ENCODE data around the gene GNAQ.
"Not testable (repeated sequence)": the region's sequence is repeated elsewhere in the genome, so short reads cannot be mapped to it uniquely, and the experiment has no call there.

Gene GNAQ

DNA sequence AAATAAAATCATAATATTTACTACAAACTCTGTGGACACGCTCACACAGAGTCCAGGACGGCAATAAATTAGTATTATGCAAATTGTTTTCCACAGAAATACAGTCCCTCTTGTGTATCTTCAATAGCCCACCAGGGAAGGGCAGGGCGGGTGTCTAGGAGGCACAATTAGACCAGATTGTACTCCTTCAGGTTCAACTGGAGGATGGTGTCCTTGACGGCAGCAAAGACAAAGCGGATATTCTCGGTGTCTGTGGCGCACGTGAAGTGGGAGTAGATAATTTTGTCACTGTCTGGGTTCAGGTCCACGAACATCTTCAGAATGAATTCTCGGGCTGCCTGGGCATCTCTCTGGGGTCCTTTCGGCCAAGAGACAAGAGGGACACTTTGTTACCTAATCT, 310.5 kb downstream of the GNAQ start:
- DNase-seq = not testable (repeated sequence)

DNA sequence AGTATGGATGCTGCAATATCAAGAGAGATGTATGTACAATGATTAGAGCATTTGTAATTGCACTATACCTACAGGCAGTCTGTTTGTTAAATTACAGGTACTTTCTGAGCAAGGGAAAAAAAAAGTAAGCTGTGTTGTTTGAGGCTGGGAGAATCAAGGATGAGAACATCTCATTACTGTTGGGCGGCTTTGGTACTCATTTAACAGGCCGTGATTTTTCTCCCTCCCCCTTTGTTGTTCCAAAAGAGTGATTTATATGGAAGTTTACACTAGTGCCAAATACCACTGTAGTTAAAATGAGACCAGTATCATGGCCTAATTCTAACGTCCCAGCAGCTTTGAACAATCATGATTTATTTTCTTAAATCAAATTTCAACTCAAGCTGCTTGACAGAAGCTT, 312.3 kb downstream of the GNAQ start:
- DNase-seq = no peak

DNA sequence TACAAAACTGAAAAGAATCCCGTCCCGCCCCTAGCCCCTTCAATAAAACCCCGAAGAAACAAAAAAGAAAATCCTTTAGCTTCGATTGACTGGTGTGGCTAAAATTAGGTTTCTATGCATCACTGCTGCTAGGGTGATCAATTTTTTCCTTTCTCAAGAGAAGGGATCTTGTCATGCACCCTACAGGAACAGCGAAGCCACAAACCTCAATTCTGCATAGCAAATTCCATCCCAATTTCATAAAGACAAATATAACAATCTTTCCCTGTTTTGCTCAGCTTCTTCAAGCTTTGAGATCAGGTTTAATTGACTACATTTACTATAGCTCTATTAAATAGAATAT, 313.3 kb downstream of the GNAQ start:
- not testable (repeated sequence) for DNase-seq

DNA sequence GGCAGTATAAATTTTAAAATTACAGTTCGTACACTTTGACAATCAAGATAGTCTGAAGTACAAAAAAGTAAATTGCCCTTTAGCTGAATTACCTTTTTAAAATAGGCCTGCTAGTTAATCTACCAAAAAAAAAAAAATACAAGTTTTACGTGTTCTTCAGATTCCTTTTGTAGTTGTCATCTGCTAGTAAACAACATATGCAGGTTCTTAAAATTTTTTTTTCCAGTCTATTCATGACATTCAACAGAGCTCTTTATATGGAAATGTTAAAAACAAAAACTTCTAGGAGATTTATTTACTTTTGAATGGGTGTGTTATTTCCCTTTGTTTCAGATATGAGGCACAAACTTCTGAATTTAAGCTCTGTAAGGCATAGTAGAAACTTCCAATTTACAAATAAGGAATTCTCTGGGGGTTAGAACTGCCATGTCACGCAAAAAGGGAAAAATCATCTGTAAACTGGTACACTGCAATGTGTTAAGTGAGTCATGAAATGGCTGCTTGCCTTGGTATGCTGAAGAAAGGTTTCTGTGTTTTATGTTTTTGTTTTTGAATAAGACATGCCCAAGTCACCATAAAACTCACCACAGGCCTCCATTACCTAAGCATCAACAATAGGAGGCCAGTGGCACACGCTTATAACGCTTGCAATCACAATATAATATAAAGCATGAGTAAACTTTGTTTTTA, 313.9 kb downstream of the GNAQ start:
- DNase-seq = not testable (repeated sequence)

DNA sequence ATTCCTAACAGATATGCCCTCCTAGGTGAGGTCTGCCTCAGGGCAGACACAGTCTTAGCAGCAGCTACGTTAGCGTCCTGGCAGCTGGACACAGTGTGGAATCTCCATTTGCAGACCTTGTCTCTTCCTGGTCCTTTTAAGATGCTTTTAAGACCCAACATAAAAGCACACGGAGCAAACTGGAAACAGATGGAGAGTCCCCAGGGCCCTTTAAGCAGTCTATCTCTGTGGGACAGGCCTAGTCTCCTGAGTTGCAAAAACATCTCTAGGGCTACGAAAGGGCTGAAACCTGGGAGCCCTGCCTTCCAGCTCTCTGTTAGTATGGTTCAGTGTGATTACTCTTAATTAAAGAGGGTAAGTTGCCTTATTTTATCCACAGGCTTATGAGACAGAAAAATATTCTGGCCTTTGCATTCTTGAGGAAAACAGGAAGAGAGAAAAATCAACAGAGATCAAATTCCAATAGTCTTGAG, 317.5 kb downstream of the GNAQ start:
- DNase-seq = no peak

DNA sequence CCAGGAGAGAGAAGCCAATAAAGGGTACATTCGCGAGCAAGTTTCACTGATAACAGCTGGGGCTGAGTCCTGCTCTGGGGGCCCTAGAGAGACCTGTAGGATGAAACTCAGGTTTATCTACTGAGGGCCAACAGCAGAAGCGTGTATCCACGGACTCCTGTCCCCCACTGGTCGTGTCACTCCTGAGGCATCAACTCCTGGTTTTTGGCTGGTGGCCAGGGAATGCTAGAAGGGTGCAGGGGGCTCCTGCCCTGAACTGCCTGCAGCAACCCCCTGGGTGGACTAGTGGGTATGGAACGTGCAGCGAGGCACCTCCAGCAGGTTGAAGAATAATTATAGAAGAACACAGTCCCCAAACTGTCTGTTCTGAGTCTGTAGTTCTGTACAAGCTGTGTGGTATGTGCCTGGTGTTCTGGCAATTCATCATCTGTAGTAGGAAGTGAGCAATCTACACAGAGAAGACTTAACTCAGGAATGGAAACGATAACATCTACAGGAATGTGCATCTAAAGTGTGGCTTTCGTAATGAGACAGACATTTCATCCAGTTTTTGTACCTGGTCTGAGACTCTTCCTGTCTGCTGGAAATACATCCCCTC, 319.0 kb downstream of the GNAQ start:
- no peak for DNase-seq

DNA sequence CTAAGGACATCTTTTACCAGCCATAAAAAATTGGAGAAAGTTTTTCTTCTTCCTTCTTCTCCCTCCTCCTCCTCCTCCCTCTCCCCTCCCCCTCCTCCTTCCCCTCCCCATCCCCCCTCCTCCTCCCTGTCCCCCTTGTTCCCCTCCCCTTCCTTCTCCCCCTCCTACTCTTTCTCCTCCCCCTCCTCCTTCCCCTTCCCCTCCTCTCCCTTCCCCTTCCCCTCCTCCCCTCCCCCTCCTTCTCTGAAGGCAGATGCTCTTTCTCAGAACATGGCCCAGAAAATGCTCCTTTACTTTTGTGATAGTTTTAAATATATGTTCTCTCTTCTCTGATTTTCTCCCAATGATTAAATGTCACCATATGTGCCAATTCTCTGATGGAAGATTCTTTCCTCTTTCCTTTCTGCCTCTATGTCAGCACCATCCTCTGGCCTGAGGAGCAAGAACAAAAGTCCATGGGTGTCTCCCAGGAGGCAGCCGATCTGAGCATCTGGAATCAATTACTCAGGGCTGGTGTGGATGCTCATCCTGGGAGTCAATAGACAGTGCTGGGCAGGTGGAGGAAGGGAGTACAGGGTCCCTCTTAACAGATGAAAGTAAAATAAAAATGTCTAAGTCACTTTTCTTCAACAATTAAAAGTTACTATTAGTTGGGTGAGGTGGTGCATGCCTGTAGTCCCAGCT, 320.5 kb downstream of the GNAQ start:
- no peak for DNase-seq

DNA sequence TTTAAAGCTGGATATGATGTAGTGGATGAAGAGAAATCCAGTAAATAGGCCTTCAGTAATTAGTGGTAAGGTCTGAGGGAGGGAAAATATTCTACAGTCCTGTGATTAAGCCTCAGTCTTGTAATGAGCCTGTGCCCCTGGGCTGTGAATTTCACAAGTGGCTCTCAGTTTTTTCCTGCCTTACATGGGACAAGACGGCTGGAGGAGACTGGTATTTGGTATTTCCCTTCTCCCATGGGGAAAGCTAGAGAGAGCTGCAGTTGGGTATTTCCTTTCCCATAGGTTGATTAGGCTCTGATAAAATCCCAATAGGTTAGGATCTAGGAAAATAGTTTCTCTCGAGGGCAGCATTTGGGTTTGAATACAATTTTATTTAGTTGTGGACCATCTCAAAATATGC, 321.3 kb downstream of the GNAQ start:
- DNase-seq = no peak

DNA sequence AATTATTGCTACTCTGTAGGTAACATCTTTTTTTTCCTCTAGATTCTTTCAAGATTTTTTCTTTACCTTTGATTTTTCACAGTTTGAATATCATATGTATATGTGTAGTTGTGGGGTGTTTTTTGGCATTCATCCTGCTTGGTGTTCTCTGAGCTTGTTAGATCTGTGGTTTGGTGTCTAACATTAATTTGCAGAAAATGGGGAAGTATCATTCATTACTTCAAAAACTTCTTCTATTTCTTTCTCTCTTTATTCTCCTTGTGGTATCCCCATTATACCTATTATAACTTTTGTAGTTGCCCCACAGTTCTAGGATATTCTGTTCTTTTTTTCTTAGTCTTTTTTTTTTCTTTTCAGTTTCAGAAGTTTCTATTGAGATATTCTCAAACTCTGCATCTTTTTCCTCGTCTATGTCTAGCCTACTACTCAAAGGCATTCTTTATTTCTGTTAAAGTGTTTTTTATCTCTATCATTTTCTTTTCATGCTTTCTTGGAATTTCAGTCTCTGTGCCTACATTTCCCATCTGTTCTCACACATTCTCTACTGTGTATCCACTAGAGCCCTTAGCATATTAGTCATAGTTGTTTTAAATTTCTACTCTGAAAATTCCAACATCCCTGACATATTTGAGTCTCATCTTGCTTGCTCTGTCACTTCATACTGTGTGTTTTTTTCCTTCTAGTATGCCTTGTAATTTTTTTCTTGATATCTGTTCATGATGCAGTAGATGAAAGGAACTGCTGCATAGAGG, 323.4 kb downstream of the GNAQ start:
- DNase-seq = no peak

DNA sequence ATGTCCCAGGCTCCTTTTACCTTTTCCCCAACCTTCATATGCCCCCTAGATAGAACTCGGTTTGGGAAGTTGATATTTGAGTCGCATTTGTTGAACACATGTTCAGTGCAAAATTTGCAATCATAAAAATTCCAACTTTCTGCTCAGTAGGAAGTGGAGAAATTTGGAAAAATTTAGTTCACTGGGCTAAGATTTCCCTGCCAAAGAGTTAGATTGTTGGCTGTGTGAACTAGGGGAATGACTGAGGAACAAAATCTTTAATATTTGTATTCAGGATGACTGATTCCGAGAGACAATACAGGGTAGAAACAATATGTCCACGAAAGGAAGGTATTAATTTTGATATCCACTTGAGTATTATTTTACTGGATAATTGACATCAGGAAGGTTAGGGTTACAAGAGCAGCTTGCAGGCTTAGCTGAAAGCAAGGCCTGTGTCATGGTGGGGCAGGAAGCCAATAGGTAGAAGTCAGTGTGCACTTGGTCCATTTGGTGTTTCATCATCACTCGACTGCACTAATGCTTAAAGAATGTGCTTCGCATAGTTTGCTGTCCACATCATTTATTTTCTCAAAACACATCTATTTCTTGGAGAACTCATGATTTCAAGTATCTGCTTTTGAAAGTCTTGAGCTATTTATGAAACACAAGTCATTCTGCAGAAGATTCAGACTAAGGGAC, 324.1 kb downstream of the GNAQ start:
- DNase-seq = no peak

DNA sequence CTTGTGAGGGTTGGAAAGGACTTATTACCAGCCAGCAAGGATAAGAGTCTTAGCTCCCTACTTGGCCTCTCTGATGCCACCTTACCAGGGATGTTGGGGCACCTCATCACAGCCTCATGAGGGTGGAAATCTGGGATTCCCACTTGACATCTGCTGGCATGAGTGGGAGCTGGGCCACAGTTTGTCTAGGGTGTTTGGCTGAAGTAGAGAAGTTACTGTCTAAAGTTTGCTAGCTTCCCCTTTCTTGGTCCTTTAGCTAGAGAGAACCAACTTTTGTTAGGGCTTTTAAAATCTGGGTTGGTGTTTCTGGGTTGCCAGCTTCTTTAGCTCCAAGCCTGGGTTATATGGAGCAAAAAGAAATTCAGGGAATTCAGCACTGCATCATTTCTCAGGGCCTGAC, 326.0 kb downstream of the GNAQ start:
- DNase-seq = no peak

DNA sequence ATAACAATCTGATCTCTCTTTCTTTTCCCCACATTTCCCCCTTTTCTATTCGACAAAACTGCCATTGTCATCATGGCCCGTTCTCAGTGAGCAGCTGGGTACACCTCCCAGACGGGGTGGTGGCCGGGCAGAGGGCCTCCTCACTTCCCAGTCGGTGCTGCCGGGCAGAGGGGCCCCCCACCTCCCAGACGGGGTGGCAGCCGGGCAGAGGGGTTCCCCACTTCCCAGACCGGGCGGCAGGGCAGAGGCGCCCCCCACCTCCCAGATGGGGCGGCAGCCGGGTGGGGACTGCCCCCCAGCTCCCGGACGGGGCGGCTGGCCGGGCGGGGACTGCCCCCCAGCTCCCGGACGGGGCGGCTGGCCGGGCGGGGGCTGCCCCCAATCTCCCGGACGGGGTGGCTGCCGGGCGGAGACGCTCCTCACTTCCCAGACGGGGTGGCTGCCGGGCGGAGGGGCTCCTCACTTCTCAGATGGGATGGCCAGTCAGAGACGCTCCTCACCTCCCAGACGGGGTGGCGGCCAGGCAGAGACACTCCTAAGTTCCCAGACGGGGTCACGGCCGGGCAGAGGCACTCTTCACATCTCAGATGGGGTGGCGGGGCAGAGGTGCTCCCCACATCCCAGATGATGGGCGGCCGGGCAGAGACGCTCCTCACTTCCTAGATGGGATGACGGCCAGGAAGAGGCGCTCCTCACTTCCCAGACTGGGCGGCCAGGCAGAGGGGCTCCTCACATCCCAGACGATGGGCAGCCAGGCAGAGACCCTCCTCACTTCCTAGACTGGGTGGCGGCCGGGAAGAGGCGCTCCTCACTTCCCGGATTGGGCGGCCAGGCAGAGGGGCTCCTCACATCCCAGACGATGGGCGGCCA, 328.9 kb downstream of the GNAQ start:
- not testable (repeated sequence) for DNase-seq

DNA sequence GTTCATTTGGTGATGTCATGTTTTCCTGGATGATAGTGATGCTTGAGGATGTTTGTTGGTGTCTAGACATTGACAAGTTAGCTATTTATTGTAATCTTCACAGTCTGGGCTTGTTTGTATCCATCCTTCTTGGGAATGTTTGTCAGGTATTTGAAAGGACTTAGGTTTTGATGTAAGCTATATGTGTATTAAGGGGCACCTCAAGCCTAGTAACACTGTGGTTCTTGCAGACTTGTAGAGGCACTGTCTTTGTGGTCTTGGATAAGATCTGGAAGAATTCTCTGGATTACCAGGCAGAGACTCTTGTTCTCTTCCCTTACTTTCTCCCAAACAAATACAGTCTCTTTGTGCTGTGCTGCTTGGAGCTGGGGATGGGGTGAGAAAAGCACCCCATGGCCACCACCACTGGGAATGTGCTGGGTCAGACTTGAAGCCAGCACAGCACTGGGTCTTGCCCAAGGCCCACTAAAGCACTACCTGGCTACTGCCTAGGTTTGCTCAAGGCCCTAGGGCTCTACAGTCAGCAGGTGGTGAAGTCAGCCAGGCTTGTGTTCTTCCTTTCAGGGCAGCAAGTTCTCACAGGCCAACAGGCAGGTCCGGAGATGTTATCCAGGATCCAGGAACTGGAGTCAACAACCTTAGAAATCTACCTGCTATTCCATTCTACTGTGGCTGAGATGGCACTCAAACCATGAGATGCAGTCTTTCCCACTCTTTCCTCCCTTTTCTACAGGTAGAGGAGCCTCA, 334.2 kb downstream of the GNAQ start:
- no peak for DNase-seq

DNA sequence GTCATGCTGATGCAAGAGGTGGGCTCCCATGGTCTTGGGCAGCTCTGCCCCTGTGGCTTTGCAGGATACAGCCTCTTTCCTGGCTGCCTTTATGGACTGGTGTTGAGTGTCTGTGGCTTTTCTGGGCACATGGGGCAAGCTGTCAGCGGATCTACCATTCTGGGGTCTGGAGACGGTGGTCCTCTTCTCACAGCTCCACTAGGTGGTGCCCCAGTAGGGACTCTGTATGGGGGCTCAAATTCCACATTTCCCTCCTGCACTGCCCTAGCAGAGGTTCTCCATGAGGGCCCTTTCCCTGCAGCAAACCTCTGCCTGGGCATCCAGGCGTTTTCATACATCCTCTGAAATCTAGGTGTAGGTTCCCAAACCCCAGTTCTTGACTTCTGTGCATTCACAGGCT, 340.9 kb downstream of the GNAQ start:
- DNase-seq = not testable (repeated sequence)

DNA sequence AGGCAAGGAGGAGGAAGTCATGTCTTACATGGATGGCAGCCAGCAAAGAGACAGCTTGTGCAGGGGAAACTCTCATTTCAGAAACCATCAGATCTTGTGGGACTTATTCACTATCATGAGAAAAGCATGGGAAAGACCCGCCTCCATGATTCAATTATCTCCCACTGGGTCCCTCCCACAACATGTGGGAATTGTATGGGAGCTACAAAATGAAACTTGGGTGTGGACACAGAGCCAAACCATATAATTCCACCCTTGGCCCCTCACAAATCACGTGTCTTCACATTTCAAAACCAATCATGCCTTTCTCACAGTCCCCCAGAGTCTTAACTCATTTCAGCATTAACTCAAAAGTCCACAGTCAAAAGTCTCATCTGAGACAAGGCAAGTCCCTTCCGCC, 341.5 kb downstream of the GNAQ start:
- not testable (repeated sequence) for DNase-seq

DNA sequence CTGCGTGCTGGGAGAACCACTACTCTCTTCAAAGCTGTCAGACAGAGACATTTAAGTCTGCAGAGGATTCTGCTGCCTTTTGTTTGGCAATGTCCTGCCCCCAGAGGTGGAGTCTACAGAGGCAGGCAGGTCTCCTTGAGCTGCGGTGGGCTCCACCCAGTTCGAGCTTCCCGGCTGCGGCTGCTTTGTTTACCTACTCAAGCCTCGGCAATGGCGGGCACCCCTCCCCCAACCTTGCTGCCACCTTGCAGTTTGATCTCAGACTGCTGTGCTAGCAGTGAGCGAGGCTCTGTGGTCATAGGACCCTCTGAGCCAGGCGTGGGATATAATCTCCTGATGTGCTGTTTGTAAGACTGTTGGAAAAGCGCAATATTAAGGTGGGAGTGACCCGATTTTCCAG, 343.9 kb downstream of the GNAQ start:
- not testable (repeated sequence) for DNase-seq

DNA sequence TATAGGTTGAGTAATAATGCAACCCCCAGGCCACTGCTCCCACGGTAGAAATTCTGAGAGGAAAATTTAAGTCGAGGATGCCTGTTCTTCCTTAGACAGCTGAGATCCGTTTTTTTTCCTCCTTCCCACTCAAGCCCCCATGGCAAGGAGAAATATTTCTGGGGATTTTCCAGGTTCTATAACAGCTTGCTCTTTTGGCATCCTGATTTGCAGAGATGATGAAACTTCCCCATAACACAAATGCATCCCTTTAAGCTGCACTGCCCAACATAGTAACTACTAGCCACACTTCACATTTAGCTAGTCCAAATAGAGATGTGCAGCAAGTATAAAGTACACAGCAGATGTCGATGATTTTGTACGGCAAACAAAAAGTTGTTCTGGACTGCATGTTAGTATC, 351.0 kb downstream of the GNAQ start:
- DNase-seq = no peak

DNA sequence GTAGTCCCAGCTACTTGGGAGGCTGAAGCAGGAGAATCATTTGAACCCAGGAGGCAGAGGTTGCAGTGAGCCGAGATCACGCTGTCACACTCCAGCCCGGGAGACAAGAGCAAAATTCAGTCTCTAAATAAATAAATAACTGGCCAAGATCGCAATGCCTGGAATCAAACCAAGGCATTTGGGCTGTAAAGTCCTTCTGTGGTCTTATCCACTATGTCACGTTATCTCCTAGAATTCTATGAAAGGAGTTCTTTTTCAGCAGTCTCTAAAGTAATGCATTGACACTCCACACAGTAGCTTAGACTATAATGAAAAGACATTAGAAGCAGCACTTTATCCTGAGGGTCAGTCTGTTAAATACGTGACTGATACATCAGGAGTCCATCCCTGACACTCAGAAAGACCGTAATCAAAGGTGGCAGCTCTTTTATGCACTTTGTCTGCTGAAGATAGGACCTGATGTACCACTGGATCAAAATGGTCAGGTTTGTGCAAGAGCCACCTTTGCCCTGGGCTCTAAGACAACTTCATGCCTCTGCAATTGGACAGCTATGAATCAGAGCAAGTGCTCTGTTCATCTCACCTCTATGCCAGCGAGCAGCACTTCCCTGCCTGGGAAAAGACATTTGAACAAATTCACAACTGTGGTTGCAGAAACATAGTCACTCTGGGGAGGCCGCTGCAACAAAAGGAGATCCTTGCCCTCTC, 351.8 kb downstream of the GNAQ start:
- no peak for DNase-seq

DNA sequence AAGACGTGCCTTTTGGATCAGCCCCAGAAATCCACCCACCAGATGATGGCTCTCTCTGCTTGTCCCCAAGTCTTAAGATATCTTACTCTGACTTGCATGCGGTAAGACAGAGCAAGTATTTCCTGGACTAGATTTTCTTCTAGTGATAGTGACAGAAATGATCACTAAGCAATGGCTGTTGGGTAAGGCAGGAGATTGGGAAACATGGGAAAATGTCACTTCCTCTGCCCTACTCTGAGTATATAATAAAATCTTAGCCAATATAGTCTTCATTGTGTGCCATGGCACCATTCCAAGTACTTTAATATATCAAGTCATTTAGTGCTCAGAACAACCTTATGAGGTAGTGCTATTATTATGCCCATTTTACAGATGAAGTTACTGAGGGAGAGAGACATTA, 352.5 kb downstream of the GNAQ start:
- no peak for DNase-seq

DNA sequence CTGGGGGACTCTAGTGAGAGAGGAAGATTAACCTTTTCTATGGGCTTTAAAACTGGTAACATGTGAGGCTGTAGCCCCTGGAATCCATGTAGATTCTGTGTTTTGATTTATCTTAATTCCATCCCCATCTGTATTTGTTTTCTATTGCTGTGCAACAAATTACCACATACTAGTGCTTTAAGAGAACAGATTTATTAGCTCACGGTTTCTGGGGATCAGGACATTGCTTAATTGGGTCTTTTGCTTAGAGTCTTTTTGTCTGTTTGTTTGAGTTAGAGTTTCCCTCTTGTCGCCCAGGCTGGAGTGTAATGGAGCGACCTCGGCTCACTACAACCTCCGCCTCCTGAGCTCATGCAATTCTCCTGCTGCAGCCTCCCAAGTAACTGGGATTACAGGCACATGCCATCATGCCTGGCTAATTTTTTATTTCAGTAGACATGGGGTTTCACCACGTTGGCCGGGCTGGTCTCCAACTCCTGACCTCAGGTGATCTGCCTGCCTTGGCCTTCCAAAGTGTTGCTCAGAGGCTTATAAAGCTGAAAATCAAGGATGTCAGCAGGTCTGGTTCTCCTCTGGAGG, 353.6 kb downstream of the GNAQ start:
- no peak for DNase-seq

All from hippocampal formation (tissue), 2 donors.